ENCODE results near the gene TSPAN9. TPM values are rescaled to one million over a fixed set of nuclear protein-coding genes. Genes with fewer than 3 reads are reported as not detected.

Gene TSPAN9
- total RNA-seq, 1 experiment from 2014 or later: 13.2 TPM

DNA sequence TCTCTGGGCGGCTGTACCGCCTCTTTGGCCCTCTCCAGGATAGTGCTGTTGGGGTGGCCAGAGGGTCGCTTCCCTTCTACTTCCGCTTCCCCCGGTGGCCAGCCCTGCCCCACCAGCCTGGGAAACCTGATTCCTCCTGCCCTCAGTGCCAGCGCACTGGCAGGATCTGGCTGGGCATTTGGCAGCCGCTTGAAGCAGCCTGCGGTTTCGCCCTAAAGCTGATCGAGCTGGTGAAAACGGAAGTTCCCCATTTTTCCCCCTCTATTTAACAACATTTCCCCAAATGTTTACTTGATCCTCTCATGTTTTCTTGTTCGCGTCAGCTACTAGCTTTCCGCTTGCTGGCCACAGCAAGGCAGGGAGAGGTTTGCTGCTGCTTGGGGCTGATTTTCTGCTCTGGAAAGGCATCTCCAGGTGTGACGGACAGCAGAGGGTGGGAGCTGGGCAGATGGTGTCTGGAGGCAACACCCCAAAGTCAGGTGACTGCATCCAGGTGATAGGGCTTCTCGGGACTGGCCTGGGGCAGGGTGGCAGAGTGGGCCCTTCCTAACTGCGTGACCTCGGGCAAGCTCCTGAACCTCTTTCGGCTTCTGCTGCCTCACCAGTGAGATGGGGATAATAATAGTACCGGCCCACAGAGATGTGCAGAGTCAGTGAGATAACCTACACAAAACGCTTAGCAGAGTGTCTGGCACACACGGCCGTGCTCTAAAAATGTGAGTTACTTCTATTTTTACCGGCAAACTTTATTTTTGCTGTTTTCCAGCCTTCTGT, 53.1 kb downstream of the TSPAN9 start (continued):
- TF ChIP-seq, protein P1, sequence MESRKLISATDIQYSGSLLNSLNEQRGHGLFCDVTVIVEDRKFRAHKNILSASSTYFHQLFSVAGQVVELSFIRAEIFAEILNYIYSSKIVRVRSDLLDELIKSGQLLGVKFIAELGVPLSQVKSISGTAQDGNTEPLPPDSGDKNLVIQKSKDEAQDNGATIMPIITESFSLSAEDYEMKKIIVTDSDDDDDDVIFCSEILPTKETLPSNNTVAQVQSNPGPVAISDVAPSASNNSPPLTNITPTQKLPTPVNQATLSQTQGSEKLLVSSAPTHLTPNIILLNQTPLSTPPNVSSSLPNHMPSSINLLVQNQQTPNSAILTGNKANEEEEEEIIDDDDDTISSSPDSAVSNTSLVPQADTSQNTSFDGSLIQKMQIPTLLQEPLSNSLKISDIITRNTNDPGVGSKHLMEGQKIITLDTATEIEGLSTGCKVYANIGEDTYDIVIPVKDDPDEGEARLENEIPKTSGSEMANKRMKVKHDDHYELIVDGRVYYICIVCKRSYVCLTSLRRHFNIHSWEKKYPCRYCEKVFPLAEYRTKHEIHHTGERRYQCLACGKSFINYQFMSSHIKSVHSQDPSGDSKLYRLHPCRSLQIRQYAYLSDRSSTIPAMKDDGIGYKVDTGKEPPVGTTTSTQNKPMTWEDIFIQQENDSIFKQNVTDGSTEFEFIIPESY (IDR thresholded peaks at IDR 0.05; ENCODE audit: extremely low read depth, insufficient replicate concordance, low read length): no peak
- no peak for TF ChIP-seq SP1 (IDR thresholded peaks at IDR 0.05; ENCODE audit: low read depth)
- no peak for TF ChIP-seq CEBPB (IDR thresholded peaks at IDR 0.05; ENCODE audit: low read depth)
- TF ChIP-seq POLR2A (IDR thresholded peaks at IDR 0.05; ENCODE audit: borderline replicate concordance, extremely low read depth, insufficient read depth, insufficient read length): no peak

GRCh38 chr12:3131129-3131528, 54.0 kb downstream of the TSPAN9 start:
- DNase-seq (ENCODE audit: low read depth, low spot score) (no peak), ATAC-seq (no peak)
- Histone ChIP-seq H3K79me2 (ENCODE audit: insufficient read depth, low read length) (no peaks in the 10 kb centered on the region), H2AFZ (ENCODE audit: low read depth, low read length, poor library complexity, severe bottlenecking) (no peak overlapping the region), H3K9ac (ENCODE audit: low read length) (no peak overlapping the region), H3K27me3 (ENCODE audit: insufficient read depth, low read length) (no peaks in the 10 kb centered on the region), H3K4me3 (replicated peaks in 1 of 2; ENCODE audit: low read depth in 1 of 2, low read length in 2 of 2) (no peak overlapping the region), H3K36me3 (ENCODE audit: control insufficient read depth in 1 of 2, insufficient read depth in 2 of 2, low read length in 2 of 2) (no peaks in the 10 kb centered on the region), H4K20me1 (ENCODE audit: insufficient read depth) (no peaks in the 10 kb centered on the region; the same call in 1 of the 2 replicates), H3K27ac (ENCODE audit: low read depth, low read length) (no peak overlapping the region), H3K9me2 (ENCODE audit: insufficient read depth) (no peaks in the 10 kb centered on the region), H3K9me3 (ENCODE audit: control insufficient read depth in 1 of 2, insufficient read depth in 1 of 2, low read depth in 1 of 2, low read length in 2 of 2) (no peaks in the 10 kb centered on the region), H3K4me1 (ENCODE audit: control insufficient read depth in 1 of 2, insufficient read depth in 2 of 2, low read length in 2 of 2) (peaks cover 4 to 6% of the 10 kb centered on the region in 2 experiments; a peak in 2 of 4 replicates), H3K4me2 (ENCODE audit: low read length) (no peak overlapping the region)
- ChIA-PET CTCF (no interaction called here), POLR2A (no interaction called here), RAD21 (ENCODE audit: low non-redundant PET in 1 of 2, low total read pairs in 2 of 2, uncharacterized antibody in 2 of 2, unreplicated experiment in 2 of 2) (no interaction called here)
- BruUV-seq (replicated peaks): no TSS peak
- intact Hi-C loops (cut with micrococcal nuclease): loop anchor here (10.0 kb wide), 1 partner anchor 674 kb away; no protein-coding TSS in a partner anchor
- no peak for TF ChIP-seq POLR2A (IDR thresholded peaks at IDR 0.05; ENCODE audit: borderline replicate concordance, extremely low read depth, insufficient read depth, insufficient read length)
- no peak for TF ChIP-seq CBX3 (IDR thresholded peaks at IDR 0.05; ENCODE audit: low read depth)
- TF ChIP-seq POLR2AphosphoS5 (IDR thresholded peaks at IDR 0.05; ENCODE audit: low read depth, low read length): no peak
- TF ChIP-seq ELF1 (IDR thresholded peaks at IDR 0.05; ENCODE audit: borderline replicate concordance, low read depth): no peak
- TF ChIP-seq JUND (IDR thresholded peaks at IDR 0.05): no peak
- TF ChIP-seq, protein P2, sequence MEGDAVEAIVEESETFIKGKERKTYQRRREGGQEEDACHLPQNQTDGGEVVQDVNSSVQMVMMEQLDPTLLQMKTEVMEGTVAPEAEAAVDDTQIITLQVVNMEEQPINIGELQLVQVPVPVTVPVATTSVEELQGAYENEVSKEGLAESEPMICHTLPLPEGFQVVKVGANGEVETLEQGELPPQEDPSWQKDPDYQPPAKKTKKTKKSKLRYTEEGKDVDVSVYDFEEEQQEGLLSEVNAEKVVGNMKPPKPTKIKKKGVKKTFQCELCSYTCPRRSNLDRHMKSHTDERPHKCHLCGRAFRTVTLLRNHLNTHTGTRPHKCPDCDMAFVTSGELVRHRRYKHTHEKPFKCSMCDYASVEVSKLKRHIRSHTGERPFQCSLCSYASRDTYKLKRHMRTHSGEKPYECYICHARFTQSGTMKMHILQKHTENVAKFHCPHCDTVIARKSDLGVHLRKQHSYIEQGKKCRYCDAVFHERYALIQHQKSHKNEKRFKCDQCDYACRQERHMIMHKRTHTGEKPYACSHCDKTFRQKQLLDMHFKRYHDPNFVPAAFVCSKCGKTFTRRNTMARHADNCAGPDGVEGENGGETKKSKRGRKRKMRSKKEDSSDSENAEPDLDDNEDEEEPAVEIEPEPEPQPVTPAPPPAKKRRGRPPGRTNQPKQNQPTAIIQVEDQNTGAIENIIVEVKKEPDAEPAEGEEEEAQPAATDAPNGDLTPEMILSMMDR (IDR thresholded peaks at IDR 0.05 in 2 of 3, conservative IDR thresholded peaks at IDR 0.05 in 1 of 3; ENCODE audit: borderline replicate concordance in 1 of 3, insufficient read depth in 1 of 3, low read depth in 2 of 3, low read length in 2 of 3): no peak
- TF ChIP-seq EZH2phosphoT487 (IDR thresholded peaks at IDR 0.05; ENCODE audit: borderline replicate concordance): no peak

All from HCT116 (cell line).